ENCODE measurements around the gene ZNF516. TPM values are rescaled to one million over a fixed set of nuclear protein-coding genes. Genes with fewer than 3 reads are reported as not detected.
"Not testable (repeated sequence)": the region's sequence is repeated elsewhere in the genome, so short reads cannot be mapped to it uniquely, and the experiment has no call there.

ZNF516 gene
- total RNA-seq, 6 experiments from 2014 or later: 10.2 to 16.0 (median 13.7) TPM

DNA sequence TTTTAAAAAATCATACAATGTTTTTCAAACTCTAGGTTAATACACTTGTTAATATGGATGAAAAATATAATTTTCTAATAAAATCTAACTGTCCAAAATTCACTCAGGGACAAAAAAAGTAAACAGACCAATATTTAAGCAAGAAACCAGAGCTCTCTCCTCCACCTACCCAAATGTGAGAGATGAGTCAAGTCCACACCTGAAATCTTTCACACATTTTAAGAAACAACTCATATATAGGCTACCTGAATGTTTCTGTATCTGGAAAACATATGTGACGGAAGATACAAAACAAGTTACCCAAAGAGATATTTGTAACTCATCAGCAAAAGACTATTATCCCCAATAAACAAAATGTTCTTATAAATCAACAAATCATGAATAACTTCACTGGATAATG is 20.2 kb downstream of the ZNF516 start:
- intact Hi-C loops (cut with DNase I): no loop called here
- WGBS (ENCODE audit: insufficient coverage, low coverage, low lambda C conversion rate, missing lambda C conversion rate): 90% methylated on average over 1 of the region's 1 CpG
- DNase-seq: no peak
- no peak overlapping the region for H3K4me3 ChIP-seq
- no peaks in the 10 kb centered on the region for H3K27me3 ChIP-seq
- peaks cover 0 to 31% (median 6%) of the 10 kb centered on the region in 4 donors for H3K4me1 ChIP-seq
- ATAC-seq: no peak
- no peak overlapping the region for H3K27ac ChIP-seq
- no peaks in the 10 kb centered on the region for H3K9me3 ChIP-seq
- no peaks in the 10 kb centered on the region for H3K36me3 ChIP-seq
- TF ChIP-seq POLR2A (IDR thresholded peaks at IDR 0.05): no peak

DNA sequence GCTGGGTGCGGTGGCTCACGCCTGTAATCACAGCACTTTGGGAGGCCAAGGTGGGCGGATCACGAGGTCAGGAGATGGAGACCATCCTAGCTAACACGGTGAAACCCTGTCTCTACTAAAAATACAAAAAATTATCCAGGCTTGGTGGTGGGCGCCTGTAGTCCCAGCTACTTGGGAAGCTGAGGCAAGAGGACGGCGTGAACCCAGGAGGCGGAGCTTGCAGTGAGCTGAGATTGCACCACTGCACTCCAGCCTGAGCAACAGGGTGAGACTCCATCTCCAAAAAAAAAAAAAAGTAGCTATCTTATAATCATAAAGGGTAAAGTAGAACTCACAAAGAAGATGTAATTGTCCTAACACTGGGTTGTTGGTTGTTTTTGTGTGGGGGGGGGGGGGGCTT is 21.5 kb downstream of the ZNF516 start:
- H3K36me3 ChIP-seq; intact Hi-C loops (cut with DNase I); H3K27me3 ChIP-seq; H3K9me3 ChIP-seq; H3K27ac ChIP-seq; H3K4me3 ChIP-seq; DNase-seq; ATAC-seq: not testable (repeated sequence)
- H3K4me1 ChIP-seq: peaks cover 0 to 28% (median 6%) of the 10 kb centered on the region in 4 donors
- WGBS (ENCODE audit: insufficient coverage, low coverage, low lambda C conversion rate, missing lambda C conversion rate): 94% methylated on average over 8 of the region's 9 CpGs

DNA sequence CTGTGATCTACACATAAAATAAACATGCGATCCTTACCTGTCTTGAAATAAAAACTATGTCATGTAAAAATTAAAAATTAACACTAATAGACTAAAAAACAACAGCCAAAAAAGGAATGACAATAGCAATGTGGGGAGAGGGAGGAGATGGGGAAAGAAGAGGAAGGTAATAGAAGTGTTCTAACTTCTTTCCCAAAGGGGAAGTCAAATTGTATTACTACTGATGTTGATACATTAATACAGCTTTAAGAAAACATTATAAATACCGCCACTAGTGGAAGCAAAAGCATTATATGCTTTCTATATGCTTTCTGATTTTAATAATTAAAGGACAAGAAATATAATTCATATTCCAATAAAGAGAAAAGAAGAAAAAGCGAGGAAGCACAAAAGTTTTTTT is 22.2 kb downstream of the ZNF516 start:
- Histone ChIP-seq H3K36me3 (no peaks in the 10 kb centered on the region), H3K4me1 (peaks cover 0 to 22% (median 6%) of the 10 kb centered on the region in 4 donors), H3K4me3 (no peak overlapping the region), H3K27me3 (no peaks in the 10 kb centered on the region), H3K27ac (no peak overlapping the region), H3K9me3 (no peaks in the 10 kb centered on the region)
- WGBS (ENCODE audit: insufficient coverage, low coverage, low lambda C conversion rate, missing lambda C conversion rate): 86% methylated on average over 3 of the region's 3 CpGs
- intact Hi-C loops (cut with DNase I): no loop called here
- no peak for ATAC-seq
- no peak for DNase-seq
- no peak for TF ChIP-seq POLR2A (IDR thresholded peaks at IDR 0.05)
- TF ChIP-seq, protein P1, sequence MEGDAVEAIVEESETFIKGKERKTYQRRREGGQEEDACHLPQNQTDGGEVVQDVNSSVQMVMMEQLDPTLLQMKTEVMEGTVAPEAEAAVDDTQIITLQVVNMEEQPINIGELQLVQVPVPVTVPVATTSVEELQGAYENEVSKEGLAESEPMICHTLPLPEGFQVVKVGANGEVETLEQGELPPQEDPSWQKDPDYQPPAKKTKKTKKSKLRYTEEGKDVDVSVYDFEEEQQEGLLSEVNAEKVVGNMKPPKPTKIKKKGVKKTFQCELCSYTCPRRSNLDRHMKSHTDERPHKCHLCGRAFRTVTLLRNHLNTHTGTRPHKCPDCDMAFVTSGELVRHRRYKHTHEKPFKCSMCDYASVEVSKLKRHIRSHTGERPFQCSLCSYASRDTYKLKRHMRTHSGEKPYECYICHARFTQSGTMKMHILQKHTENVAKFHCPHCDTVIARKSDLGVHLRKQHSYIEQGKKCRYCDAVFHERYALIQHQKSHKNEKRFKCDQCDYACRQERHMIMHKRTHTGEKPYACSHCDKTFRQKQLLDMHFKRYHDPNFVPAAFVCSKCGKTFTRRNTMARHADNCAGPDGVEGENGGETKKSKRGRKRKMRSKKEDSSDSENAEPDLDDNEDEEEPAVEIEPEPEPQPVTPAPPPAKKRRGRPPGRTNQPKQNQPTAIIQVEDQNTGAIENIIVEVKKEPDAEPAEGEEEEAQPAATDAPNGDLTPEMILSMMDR (IDR thresholded peaks at IDR 0.05): no peak

DNA sequence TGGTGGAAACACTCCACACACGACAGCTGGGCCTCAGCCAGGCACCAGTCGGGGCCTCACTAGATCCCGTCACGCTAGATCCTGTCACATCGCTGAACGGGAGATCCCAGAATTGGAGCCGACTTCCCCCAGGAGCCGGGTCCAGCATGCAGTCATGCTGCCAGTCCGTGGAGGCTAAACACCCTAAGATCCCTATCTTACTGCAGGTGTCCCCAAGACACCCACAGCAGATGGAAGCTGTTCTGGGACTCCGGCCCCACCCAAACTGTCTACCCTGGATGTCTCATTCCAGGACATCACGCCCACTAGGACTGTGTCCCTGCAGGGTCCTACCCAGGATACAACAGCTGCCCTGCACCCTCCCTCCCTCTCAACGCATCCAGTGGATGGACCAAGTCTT is 23.4 kb downstream of the ZNF516 start:
- ATAC-seq (no peak), DNase-seq (no peak)
- no peaks in the 10 kb centered on the region for H3K9me3 ChIP-seq
- no peak overlapping the region for H3K27ac ChIP-seq
- intact Hi-C loops (cut with DNase I): no loop called here
- no peaks in the 10 kb centered on the region for H3K36me3 ChIP-seq
- H3K4me1 ChIP-seq: peaks cover 0 to 14% (median under 1%) of the 10 kb centered on the region in 4 donors
- no peak overlapping the region for H3K4me3 ChIP-seq
- TF ChIP-seq, protein P1 (IDR thresholded peaks at IDR 0.05): no peak
- no peak for TF ChIP-seq POLR2A (IDR thresholded peaks at IDR 0.05)
- WGBS (ENCODE audit: insufficient coverage, low coverage, low lambda C conversion rate, missing lambda C conversion rate): 72% methylated on average over 2 of the region's 12 CpGs
- H3K27me3 ChIP-seq: no peaks in the 10 kb centered on the region

DNA sequence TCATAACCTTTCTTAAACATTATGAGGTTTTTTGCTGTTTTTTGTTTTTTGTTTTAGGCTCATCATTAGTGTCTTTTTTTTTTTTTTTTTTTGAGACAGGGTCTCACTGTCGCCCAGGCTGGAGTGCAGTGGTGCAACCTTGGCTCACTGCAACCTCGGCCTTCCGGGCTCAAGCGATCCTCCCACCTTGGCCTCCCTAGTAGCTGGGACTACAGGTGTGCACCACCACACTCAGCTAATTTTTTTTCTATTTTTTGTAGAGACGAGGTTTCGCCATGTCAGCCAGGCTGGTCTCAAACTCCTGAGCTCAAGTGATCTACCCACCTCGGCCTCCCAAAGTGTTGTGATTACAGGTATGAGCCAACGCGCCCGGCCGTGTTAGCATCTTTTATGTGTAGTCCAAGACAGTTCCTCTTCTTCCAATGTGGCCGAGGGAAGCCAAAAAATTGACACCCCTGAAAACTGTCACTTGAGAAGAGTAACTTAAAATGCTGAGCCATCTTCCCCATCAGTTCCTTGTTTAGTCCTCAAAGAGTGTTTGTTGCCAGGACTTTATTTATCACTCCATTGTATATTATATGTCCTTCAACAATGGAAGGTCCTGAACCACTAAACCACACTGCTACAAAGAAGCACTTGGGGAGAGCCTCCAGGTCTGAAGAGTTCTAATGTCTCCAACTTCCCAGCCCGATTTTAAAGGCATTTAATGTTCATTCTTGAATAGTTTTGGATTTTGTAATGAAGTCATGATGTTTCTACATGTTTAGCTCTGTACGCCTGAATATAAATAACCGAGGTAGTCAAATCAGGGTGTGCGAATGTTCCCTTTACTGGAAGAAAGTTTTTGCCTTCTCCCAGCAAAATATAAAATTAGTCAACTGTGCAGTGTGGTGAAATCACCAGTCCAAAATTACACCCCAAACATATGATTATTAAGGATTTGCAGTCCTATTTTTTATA is 26.4 kb downstream of the ZNF516 start:
- ATAC-seq: no peak
- H3K36me3 ChIP-seq: no peaks in the 10 kb centered on the region
- 75% methylated on average over 16 of the region's 16 CpGs for WGBS (ENCODE audit: insufficient coverage, low coverage, low lambda C conversion rate, missing lambda C conversion rate)

More for the DNA sequence above, 26.4 kb downstream of the ZNF516 start:
- no peak for TF ChIP-seq POLR2A (IDR thresholded peaks at IDR 0.05)
- TF ChIP-seq, protein P1 (IDR thresholded peaks at IDR 0.05): no peak
- Histone ChIP-seq H3K27ac (no peak overlapping the region), H3K4me3 (no peak overlapping the region), H3K9me3 (no peaks in the 10 kb centered on the region), H3K4me1 (no peaks in the 10 kb centered on the region), H3K27me3 (no peaks in the 10 kb centered on the region)
- intact Hi-C loops (cut with DNase I): no loop called here
- no peak for DNase-seq
